ENCODE data around the gene CETP. TPM values are rescaled to one million over a fixed set of nuclear protein-coding genes. Genes with fewer than 3 reads are reported as not detected.

Gene CETP
- total RNA-seq, 2 experiments from 2014 or later = not detected

GRCh38 chr16:56938664-56939513, 22.9 kb upstream of the CETP start:
- Mint-ChIP-seq H3K4me3 (peak overlapping the region; percentile 51), H3K9me3 (no peaks in the 10 kb centered on the region), H3K36me3 (ENCODE audit: low read depth) (peaks cover 84% of the 10 kb centered on the region), H3K27ac (peak overlapping the region; percentile 92), H3K27me3 (ENCODE audit: low read depth) (no peaks in the 10 kb centered on the region), H3K4me1 (ENCODE audit: low read depth) (peaks cover 91% of the 10 kb centered on the region)
- CTCF ChIA-PET = interaction anchor here (0.6 to 0.7 kb wide), 2 partner anchors 9 to 109 kb away, joined by 4 to 6 read pairs; no protein-coding TSS in a partner anchor
- peak; percentile 78 for DNase-seq
- intact Hi-C loops (cut with micrococcal nuclease) = loop anchor here (2.0 to 10.0 kb wide), 2 partner anchors 50 to 596 kb away; partner anchors contain the start of genes CCDC102A and NLRC5

- Mint-ChIP-seq H3K36me3 (ENCODE audit: low read depth) (peaks cover 83% of the 10 kb centered on the region), H3K4me1 (ENCODE audit: low read depth) (peaks cover 92% of the 10 kb centered on the region), H3K27me3 (ENCODE audit: low read depth) (no peaks in the 10 kb centered on the region), H3K27ac (peak overlapping the region; percentile 92), H3K4me3 (no peak overlapping the region), H3K9me3 (no peaks in the 10 kb centered on the region)
- intact Hi-C loops (cut with micrococcal nuclease) = loop anchor here (2.0 to 10.0 kb wide), 2 partner anchors 49 to 595 kb away; partner anchors contain the start of genes CCDC102A and NLRC5
- no peak for DNase-seq
- CTCF ChIA-PET = no interaction called here
Measured at GRCh38 chr16:56939801-56940200, 21.9 kb upstream of the CETP start.

GRCh38 chr16:56941092-56941491, 20.7 kb upstream of the CETP start:
- H3K4me3 Mint-ChIP-seq = no peak overlapping the region
- CTCF ChIA-PET = interaction anchor here (0.9 to 1.3 kb wide), 4 partner anchors 10 to 359 kb away, joined by 3 to 6 read pairs (median 3); no protein-coding TSS in a partner anchor
- no peaks in the 10 kb centered on the region for H3K9me3 Mint-ChIP-seq
- H3K36me3 Mint-ChIP-seq (ENCODE audit: low read depth) = peaks cover 73% of the 10 kb centered on the region
- peaks cover 86% of the 10 kb centered on the region for H3K4me1 Mint-ChIP-seq (ENCODE audit: low read depth)
- intact Hi-C loops (cut with micrococcal nuclease) = no loop called here
- H3K27me3 Mint-ChIP-seq (ENCODE audit: low read depth) = no peaks in the 10 kb centered on the region
- peak overlapping the region; percentile 92 for H3K27ac Mint-ChIP-seq
- DNase-seq = no peak

- Mint-ChIP-seq H3K4me3 (no peak overlapping the region), H3K27me3 (ENCODE audit: low read depth) (no peaks in the 10 kb centered on the region), H3K9me3 (no peaks in the 10 kb centered on the region), H3K27ac (peak overlapping the region; percentile 96), H3K4me1 (ENCODE audit: low read depth) (peaks cover 83% of the 10 kb centered on the region), H3K36me3 (ENCODE audit: low read depth) (peaks cover 72% of the 10 kb centered on the region)
- intact Hi-C loops (cut with micrococcal nuclease) = no loop called here
- no peak for DNase-seq
- CTCF ChIA-PET = interaction anchor here (0.9 to 1.3 kb wide), 6 partner anchors 9 to 359 kb away, joined by 3 to 6 read pairs (median 3); no protein-coding TSS in a partner anchor
Measured at GRCh38 chr16:56941856-56942331, 19.9 kb upstream of the CETP start.

- H3K27ac Mint-ChIP-seq = peak overlapping the region; percentile 96
- intact Hi-C loops (cut with micrococcal nuclease) = loop anchor here (2.0 kb wide), 3 partner anchors 47 to 335 kb away; partner anchors contain the start of gene MT2A
- H3K27me3 Mint-ChIP-seq (ENCODE audit: low read depth) = no peaks in the 10 kb centered on the region
- peaks cover 57% of the 10 kb centered on the region for H3K36me3 Mint-ChIP-seq (ENCODE audit: low read depth)
- H3K4me1 Mint-ChIP-seq (ENCODE audit: low read depth) = peaks cover 66% of the 10 kb centered on the region
- H3K9me3 Mint-ChIP-seq = no peaks in the 10 kb centered on the region
- CTCF ChIA-PET = interaction anchor here (0.7 to 2.7 kb wide), 6 partner anchors 12 to 182 kb away, joined by 3 to 11 read pairs (median 3); partner anchors contain the start of gene HERPUD1
- DNase-seq = no peak
- H3K4me3 Mint-ChIP-seq = peak overlapping the region; percentile 24
Measured at GRCh38 chr16:56943761-56944375, 17.9 kb upstream of the CETP start.

GRCh38 chr16:56944954-56945839, 16.6 kb upstream of the CETP start:
- DNase-seq = peak; percentile 65
- CTCF ChIA-PET = interaction anchor here (0.8 to 2.7 kb wide), 7 partner anchors 14 to 152 kb away, joined by 3 to 11 read pairs (median 4); partner anchors contain the start of gene HERPUD1
- peak overlapping the region; percentile 96 for H3K27ac Mint-ChIP-seq
- peak overlapping the region; percentile 3 for H3K4me3 Mint-ChIP-seq
- H3K9me3 Mint-ChIP-seq = no peaks in the 10 kb centered on the region
- H3K4me1 Mint-ChIP-seq (ENCODE audit: low read depth) = peaks cover 56% of the 10 kb centered on the region
- H3K27me3 Mint-ChIP-seq (ENCODE audit: low read depth) = no peaks in the 10 kb centered on the region
- H3K36me3 Mint-ChIP-seq (ENCODE audit: low read depth) = peaks cover 44% of the 10 kb centered on the region
- intact Hi-C loops (cut with micrococcal nuclease) = loop anchor here (1.0 to 2.0 kb wide), 8 partner anchors 12 to 336 kb away; partner anchors contain the start of gene MT2A

GRCh38 chr16:56945847-56946527, 15.8 kb upstream of the CETP start:
- Mint-ChIP-seq H3K27me3 (ENCODE audit: low read depth) (no peaks in the 10 kb centered on the region), H3K4me1 (ENCODE audit: low read depth) (peaks cover 55% of the 10 kb centered on the region), H3K36me3 (ENCODE audit: low read depth) (peaks cover 37% of the 10 kb centered on the region), H3K27ac (peak overlapping the region; percentile 70), H3K4me3 (no peak overlapping the region), H3K9me3 (no peaks in the 10 kb centered on the region)
- CTCF ChIA-PET = interaction anchor here (0.7 to 2.7 kb wide), 4 partner anchors 19 to 138 kb away, joined by 3 to 11 read pairs (median 8); no protein-coding TSS in a partner anchor
- no peak for DNase-seq
- intact Hi-C loops (cut with micrococcal nuclease) = loop anchor here (1.0 to 2.0 kb wide), 8 partner anchors 13 to 337 kb away; partner anchors contain the start of gene MT2A

GRCh38 chr16:56946767-56947603, 14.8 kb upstream of the CETP start:
- peaks cover 55% of the 10 kb centered on the region for H3K4me1 Mint-ChIP-seq (ENCODE audit: low read depth)
- H3K4me3 Mint-ChIP-seq = no peak overlapping the region
- CTCF ChIA-PET = interaction anchor here (0.5 to 9.1 kb wide), 5 partner anchors 8 to 80 kb away, joined by 3 to 200 read pairs (median 4); partner anchors contain the start of gene SLC12A3
- intact Hi-C loops (cut with micrococcal nuclease) = no loop called here
- no peaks in the 10 kb centered on the region for H3K27me3 Mint-ChIP-seq (ENCODE audit: low read depth)
- H3K36me3 Mint-ChIP-seq (ENCODE audit: low read depth) = peaks cover 31% of the 10 kb centered on the region
- H3K9me3 Mint-ChIP-seq = no peaks in the 10 kb centered on the region
- H3K27ac Mint-ChIP-seq = peak overlapping the region; percentile 17
- no peak for DNase-seq

GRCh38 chr16:56947604-56947995, 14.2 kb upstream of the CETP start:
- no peaks in the 10 kb centered on the region for H3K27me3 Mint-ChIP-seq (ENCODE audit: low read depth)
- no peaks in the 10 kb centered on the region for H3K9me3 Mint-ChIP-seq
- H3K27ac Mint-ChIP-seq = no peak overlapping the region
- peaks cover 50% of the 10 kb centered on the region for H3K4me1 Mint-ChIP-seq (ENCODE audit: low read depth)
- peaks cover 27% of the 10 kb centered on the region for H3K36me3 Mint-ChIP-seq (ENCODE audit: low read depth)
- no peak overlapping the region for H3K4me3 Mint-ChIP-seq
- no peak for DNase-seq
- intact Hi-C loops (cut with micrococcal nuclease) = no loop called here
- CTCF ChIA-PET = interaction anchor here (1.0 to 9.1 kb wide), 4 partner anchors 9 to 81 kb away, joined by 3 to 200 read pairs (median 5); partner anchors contain the start of gene SLC12A3

GRCh38 chr16:56948234-56948633, 13.5 kb upstream of the CETP start:
- intact Hi-C loops (cut with micrococcal nuclease) = no loop called here
- peaks cover 43% of the 10 kb centered on the region for H3K4me1 Mint-ChIP-seq (ENCODE audit: low read depth)
- H3K9me3 Mint-ChIP-seq = no peaks in the 10 kb centered on the region
- no peaks in the 10 kb centered on the region for H3K27me3 Mint-ChIP-seq (ENCODE audit: low read depth)
- peaks cover 21% of the 10 kb centered on the region for H3K36me3 Mint-ChIP-seq (ENCODE audit: low read depth)
- no peak overlapping the region for H3K4me3 Mint-ChIP-seq
- CTCF ChIA-PET = interaction anchor here (0.9 to 9.1 kb wide), 3 partner anchors 10 to 81 kb away, joined by 3 to 200 read pairs (median 6); partner anchors contain the start of gene SLC12A3
- H3K27ac Mint-ChIP-seq = no peak overlapping the region
- no peak for DNase-seq

Measured in activated naive CD4-positive, alpha-beta T cell treated with anti-CD3 and anti-CD28 coated beads for 36 hours (primary cell).